GM12875 (cell line): ENCODE measurements around the gene DENND5B.

ENCODE experiments used
- H3K4me3 ChIP-seq: one replicate; pipeline ENCODE4 v1.5.1; 2011; ENCODE audit warnings: low read depth, low read length, control low read depth
- TF ChIP-seq, protein P1 (sequence below): IDR thresholded peaks from 2 replicates; pipeline ENCODE4 v1.5.1; 2011; ENCODE audit warnings: low read depth, mild to moderate bottlenecking, control low read depth, inconsistent platforms, low read length, moderate library complexity, borderline replicate concordance; ENCODE audit not compliant: insufficient read depth

DENND5B gene

DNA sequence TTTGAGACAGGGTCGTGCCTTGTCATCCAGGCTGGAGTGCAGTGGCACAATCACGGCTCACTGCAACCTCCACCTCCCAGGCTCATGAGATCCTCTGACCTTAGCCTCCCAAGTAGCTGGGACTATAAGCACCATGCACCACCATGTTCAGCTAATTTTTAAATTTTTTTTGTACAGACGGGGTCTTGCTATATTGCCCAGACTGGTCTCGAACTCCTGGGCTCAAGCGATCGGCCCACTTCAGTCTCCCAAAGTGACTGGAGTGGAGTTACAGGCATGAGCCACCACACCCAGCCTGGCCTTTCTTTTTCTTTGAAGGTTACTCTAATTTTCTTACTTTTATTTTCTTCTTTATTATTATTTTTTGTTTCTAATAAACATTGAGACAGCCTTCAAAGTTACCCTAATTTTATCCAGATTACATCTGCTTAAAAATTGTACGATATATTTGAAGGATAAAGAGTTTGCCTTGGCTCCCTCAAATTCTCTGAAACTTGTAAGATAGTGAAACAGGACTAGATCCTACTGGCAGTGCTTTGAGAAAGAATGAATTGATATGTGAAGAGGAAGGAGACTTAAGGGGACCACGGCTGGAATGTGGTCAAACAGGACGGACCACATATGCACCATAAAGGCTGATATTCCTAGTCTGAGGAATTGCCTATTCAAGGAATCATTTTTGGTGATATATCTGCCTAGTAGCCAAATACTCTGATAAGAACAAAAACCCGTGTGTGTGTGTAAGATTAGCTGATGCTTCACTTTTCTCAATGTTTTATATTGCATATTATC lies 250.9 kb downstream of the DENND5B start:
- H3K4me3 ChIP-seq: no peak overlapping the region
- TF ChIP-seq, protein P1, sequence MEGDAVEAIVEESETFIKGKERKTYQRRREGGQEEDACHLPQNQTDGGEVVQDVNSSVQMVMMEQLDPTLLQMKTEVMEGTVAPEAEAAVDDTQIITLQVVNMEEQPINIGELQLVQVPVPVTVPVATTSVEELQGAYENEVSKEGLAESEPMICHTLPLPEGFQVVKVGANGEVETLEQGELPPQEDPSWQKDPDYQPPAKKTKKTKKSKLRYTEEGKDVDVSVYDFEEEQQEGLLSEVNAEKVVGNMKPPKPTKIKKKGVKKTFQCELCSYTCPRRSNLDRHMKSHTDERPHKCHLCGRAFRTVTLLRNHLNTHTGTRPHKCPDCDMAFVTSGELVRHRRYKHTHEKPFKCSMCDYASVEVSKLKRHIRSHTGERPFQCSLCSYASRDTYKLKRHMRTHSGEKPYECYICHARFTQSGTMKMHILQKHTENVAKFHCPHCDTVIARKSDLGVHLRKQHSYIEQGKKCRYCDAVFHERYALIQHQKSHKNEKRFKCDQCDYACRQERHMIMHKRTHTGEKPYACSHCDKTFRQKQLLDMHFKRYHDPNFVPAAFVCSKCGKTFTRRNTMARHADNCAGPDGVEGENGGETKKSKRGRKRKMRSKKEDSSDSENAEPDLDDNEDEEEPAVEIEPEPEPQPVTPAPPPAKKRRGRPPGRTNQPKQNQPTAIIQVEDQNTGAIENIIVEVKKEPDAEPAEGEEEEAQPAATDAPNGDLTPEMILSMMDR: no peak

DNA sequence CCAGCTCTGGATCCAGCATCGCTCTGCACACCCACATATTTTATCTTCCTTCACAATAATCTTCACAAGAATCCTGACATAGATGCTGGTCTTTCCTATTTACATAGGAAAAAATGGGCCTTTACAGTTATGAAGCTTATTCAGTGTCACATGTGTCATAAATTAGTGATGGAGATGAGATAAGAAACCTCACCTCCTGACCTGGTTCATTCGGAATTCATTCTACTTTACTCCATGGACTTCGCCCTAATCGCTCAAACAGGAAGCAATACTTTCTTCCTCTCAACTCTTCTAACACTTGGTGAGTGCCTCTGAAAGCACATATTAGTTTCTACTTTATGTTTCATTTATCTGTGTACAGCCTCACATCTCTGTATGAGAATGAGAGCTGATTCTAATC lies 253.0 kb downstream of the DENND5B start:
- TF ChIP-seq, protein P1: no peak
- no peak overlapping the region for H3K4me3 ChIP-seq
